Activated CD8-positive, alpha-beta T cell treated with anti-CD3 and anti-CD28 coated beads for 36 hours (primary cell): ENCODE measurements around the gene PPP2R3B. TPM values are rescaled to one million over a fixed set of nuclear protein-coding genes. Genes with fewer than 3 reads are reported as not detected.

Experiments used
- ATAC-seq: fragments of 200-7000 bp; cut with Tn5 transposase; one replicate; pipeline ENCODE4 v1.10.0; 2021; ENCODE audit warnings: mild to moderate bottlenecking, moderate library complexity
- CTCF ChIA-PET: fragments of 350-600 bp; sonication (Branson Sonifier 250); formaldehyde crosslinking; loops from one replicate; lab custom pipeline; 2021; ENCODE audit warnings: antibody characterized with exemption; lab: Charles Lee
- POLR2A ChIA-PET: fragments of 350-600 bp; sonication (Branson Sonifier 250); formaldehyde crosslinking; loops from one replicate; lab custom pipeline; 2021; ENCODE audit warnings: antibody characterized with exemption; lab: Charles Lee
- DNase-seq: peaks from one replicate; pipeline ENCODE4 v3.0.0-alpha.2; 2020
- H3K27ac Mint-ChIP-seq: one replicate; pipeline ENCODE4 v1.8.0; 2021; ENCODE audit warnings: mild to moderate bottlenecking, mixed read lengths
- H3K27me3 Mint-ChIP-seq: one replicate; pipeline ENCODE4 v1.8.0; 2021; ENCODE audit warnings: mixed read lengths
- H3K36me3 Mint-ChIP-seq: one replicate; pipeline ENCODE4 v1.8.0; 2021; ENCODE audit warnings: low read depth, mixed read lengths
- H3K4me1 Mint-ChIP-seq: one replicate; pipeline ENCODE4 v1.8.0; 2021; ENCODE audit warnings: low read depth, mixed read lengths
- H3K4me3 Mint-ChIP-seq: one replicate; pipeline ENCODE4 v1.8.0; 2021; ENCODE audit warnings: mild to moderate bottlenecking, moderate library complexity, mixed read lengths
- H3K9me3 Mint-ChIP-seq: one replicate; pipeline ENCODE4 v1.8.0; 2021; ENCODE audit warnings: mixed read lengths
- intact Hi-C: fragments of 100-400 bp; cut with micrococcal nuclease; formaldehyde crosslinking; loops from one replicate; pipeline ENCODE4 v1.10.0; 2022
- total RNA-seq, 2 experiments: library from RNA; stranded (reverse); gene quantifications; one replicate each; pipeline ENCODE4 v1.2.3, GENCODE V29; 2021
- TF ChIP-seq, protein P1 (sequence below): fragments of 200-600 bp; IDR thresholded peaks from one replicate; pipeline ENCODE4 v1.8.0; 2022; ENCODE audit warnings: antibody characterized with exemption, mild to moderate bottlenecking

The PPP2R3B gene
- total RNA-seq, 2 experiments from 2014 or later, result 44.9 to 45.7 TPM

DNA sequence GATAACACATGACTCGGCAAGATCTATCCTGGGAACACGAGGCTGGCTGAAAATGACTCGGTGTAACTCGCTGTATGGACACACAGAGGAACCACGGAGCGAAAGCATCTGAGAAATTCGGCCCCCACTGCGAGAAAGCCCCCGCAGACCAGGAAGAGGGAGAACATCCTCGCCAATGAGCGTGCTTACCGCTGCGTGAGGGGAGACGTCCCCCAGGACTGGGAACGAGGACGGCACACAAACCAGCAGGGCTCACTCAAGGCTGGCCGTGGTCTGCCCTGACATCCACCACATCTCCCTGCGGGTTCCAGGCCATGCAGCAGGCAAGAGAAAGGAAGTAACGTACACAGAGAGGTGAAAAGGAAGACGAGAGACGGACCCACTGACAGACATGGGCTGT, 50.5 kb downstream of the PPP2R3B start:
- no peak for DNase-seq
- no peak for ATAC-seq
- ChIA-PET CTCF (no interaction called here), POLR2A (no interaction called here)
- peaks cover 24% of the 10 kb centered on the region for H3K36me3 Mint-ChIP-seq
- H3K4me1 Mint-ChIP-seq, result peaks cover 3% of the 10 kb centered on the region
- H3K9me3 Mint-ChIP-seq, result no peaks in the 10 kb centered on the region
- TF ChIP-seq, protein P1, sequence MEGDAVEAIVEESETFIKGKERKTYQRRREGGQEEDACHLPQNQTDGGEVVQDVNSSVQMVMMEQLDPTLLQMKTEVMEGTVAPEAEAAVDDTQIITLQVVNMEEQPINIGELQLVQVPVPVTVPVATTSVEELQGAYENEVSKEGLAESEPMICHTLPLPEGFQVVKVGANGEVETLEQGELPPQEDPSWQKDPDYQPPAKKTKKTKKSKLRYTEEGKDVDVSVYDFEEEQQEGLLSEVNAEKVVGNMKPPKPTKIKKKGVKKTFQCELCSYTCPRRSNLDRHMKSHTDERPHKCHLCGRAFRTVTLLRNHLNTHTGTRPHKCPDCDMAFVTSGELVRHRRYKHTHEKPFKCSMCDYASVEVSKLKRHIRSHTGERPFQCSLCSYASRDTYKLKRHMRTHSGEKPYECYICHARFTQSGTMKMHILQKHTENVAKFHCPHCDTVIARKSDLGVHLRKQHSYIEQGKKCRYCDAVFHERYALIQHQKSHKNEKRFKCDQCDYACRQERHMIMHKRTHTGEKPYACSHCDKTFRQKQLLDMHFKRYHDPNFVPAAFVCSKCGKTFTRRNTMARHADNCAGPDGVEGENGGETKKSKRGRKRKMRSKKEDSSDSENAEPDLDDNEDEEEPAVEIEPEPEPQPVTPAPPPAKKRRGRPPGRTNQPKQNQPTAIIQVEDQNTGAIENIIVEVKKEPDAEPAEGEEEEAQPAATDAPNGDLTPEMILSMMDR, result no peak
- H3K27ac Mint-ChIP-seq, result no peak overlapping the region
- H3K4me3 Mint-ChIP-seq, result no peak overlapping the region
- intact Hi-C loops, result no loop called here
- H3K27me3 Mint-ChIP-seq, result no peaks in the 10 kb centered on the region

DNA sequence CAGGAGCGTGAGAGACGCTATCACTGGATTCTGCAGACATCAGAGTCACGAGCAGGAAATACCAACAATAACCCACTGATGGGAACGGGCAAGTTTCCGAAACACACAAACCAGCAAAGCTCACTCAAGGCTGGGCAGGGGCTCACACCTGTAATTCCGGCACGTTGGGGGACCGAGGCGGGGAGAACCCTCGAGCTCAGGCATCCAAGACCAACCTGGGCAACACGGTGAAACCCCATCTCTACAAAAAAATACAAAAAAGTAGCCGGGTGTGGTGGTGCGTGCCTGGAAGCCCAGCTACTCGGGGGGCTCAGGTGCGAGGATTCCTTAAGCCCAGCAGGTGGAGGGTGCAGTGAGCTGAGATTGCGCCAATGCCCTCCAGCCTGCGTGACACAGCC, 51.0 kb downstream of the PPP2R3B start:
- Mint-ChIP-seq H3K4me1 (peaks cover 3% of the 10 kb centered on the region), H3K9me3 (no peaks in the 10 kb centered on the region), H3K27me3 (no peaks in the 10 kb centered on the region), H3K4me3 (no peak overlapping the region), H3K27ac (no peak overlapping the region), H3K36me3 (peaks cover 23% of the 10 kb centered on the region)
- ChIA-PET POLR2A (no interaction called here), CTCF (no interaction called here)
- intact Hi-C loops, result no loop called here
- TF ChIP-seq, protein P1, result no peak
- ATAC-seq (no peak), DNase-seq (no peak)

DNA sequence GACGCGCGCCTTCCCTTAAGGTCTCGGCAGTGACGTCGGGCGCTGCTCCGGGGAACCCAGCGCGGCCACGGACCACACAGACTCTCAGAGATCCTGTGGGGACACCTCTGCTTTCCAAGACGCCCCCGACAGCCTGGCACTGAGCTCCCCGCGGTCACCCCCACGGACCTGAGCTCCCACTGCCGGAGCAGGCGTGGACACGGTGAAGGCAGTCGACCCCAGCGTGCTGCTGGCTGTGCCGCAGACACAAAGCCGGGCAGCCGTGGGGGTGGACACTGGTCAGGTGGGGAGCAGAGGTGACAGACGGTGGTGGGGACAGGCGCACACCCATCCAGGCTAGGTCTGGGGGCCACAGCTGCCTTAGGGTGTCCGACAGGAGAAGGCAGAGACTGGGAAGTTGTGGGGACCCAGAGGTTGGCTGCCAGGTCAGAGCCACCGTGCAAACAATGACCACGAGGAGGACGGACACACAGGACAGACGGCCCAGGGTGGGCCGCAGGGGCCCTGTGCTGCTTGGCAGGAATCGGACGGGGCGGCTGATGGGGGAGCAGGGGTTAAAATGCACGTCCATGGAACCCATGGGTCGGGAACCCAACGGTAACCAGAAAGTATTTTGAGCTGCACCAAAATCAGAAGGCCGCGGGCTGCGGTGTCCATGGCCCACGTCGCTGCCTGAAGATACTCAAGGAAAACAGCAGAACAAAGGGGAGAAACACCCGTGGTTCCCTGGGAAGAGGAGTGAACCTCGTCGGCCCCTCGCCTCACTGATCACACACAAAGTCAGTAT, 51.5 kb downstream of the PPP2R3B start:
- peaks cover 22% of the 10 kb centered on the region for H3K36me3 Mint-ChIP-seq
- POLR2A ChIA-PET, result no interaction called here
- H3K4me3 Mint-ChIP-seq, result no peak overlapping the region
- no peaks in the 10 kb centered on the region for H3K27me3 Mint-ChIP-seq
- no peak for DNase-seq
- CTCF ChIA-PET, result no interaction called here
- TF ChIP-seq, protein P1, result no peak
- intact Hi-C loops, result no loop called here
- no peak overlapping the region for H3K27ac Mint-ChIP-seq
- no peak for ATAC-seq
- H3K9me3 Mint-ChIP-seq, result no peaks in the 10 kb centered on the region
- H3K4me1 Mint-ChIP-seq, result peaks cover 3% of the 10 kb centered on the region

DNA sequence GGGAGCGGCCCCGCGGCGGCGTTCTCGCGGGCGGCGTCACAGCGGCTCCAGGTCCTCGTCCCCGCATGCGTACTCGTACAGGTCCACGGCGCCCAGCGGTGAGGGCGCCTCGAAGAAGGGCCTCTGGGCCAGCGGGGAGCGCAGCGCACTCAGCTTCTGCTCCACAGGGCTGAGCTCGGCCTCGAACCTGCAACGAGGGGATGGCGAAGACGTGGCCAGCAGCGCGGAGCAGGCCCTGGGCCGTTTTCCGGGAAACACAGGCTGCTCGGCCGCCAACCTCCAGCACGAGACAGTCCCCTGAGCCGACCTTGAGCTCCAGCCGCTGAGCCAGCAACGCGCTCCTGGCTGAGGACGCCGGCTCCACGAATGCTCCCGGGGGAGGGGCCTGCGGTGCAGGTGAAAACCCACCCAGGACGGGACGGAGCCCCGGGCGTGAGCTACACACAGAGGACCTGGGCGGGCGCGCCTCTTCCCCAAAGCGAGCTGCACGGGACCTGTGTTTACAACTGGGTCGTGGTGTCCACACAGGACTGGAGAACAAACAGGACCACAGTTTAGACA, 52.3 kb downstream of the PPP2R3B start:
- TF ChIP-seq, protein P1, result no peak
- ATAC-seq, result no peak
- POLR2A ChIA-PET, result no interaction called here
- no peaks in the 10 kb centered on the region for H3K9me3 Mint-ChIP-seq
- peaks cover 22% of the 10 kb centered on the region for H3K36me3 Mint-ChIP-seq
- H3K27me3 Mint-ChIP-seq, result no peaks in the 10 kb centered on the region
- no peak for DNase-seq
- CTCF ChIA-PET, result no interaction called here
- no peak overlapping the region for H3K27ac Mint-ChIP-seq
- H3K4me1 Mint-ChIP-seq, result peaks cover 3% of the 10 kb centered on the region
- no peak overlapping the region for H3K4me3 Mint-ChIP-seq
- intact Hi-C loops, result no loop called here

DNA sequence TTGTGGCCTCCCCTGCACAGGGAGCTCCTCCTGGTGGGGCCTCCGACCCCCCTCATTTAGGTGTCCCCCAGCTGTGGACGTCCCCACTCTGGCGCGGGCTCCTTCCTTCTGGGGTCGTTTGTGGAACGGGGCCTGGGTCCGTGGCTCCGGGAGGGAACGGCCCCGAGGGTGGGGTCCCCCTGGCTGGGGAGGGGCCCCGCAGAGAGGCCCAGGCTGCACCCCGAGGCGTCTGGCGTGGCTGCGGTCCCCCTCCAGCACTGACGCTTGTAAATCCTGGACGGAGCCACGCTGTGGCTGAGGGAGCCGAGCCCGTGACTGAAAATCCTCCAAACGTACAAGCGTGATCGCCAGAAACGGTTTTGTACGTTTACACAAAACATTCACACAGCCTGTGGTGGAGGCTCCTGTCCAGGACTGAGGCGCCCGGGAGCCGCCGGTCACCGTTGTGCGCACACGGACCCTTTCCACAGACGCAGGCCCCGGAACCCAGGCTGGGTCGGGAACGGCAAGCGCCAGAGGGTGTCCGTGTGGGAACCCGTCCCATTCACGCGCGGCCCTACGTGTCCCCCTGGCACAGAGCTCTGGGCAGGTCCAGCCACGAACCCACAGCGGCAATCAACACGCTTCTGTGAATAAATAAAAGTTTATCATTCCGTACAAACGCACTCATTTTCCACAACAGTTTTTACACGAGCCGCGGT, 52.9 kb downstream of the PPP2R3B start:
- Mint-ChIP-seq H3K4me3 (no peak overlapping the region), H3K27me3 (no peaks in the 10 kb centered on the region), H3K27ac (no peak overlapping the region), H3K4me1 (peaks cover 3% of the 10 kb centered on the region), H3K9me3 (no peaks in the 10 kb centered on the region), H3K36me3 (peaks cover 19% of the 10 kb centered on the region)
- POLR2A ChIA-PET, result no interaction called here
- CTCF ChIA-PET, result no interaction called here
- ATAC-seq (no peak), DNase-seq (no peak)
- intact Hi-C loops, result no loop called here
- TF ChIP-seq, protein P1, result no peak
